Heart left ventricle (tissue), 16 donors: ENCODE data around the gene SMCO2. TPM values are rescaled to one million over a fixed set of nuclear protein-coding genes. Genes with fewer than 3 reads are reported as not detected.

Experiments
- ATAC-seq, 4 donors: fragments of 200-7000 bp; cut with Tn5 transposase; one replicate each; pipeline ENCODE4 v1.9.1; 2020 to 2022; ENCODE audit warnings: moderate library complexity in 4 of 4, mild to moderate bottlenecking in 3 of 4, moderate number of reproducible peaks in 1 of 4
- DNase-seq, 5 donors: peaks; one replicate each; pipeline ENCODE4 v3.0.0-alpha.2; 2020
- H3K27ac ChIP-seq, 12 donors: fragments of 200-600 bp; sonication (generic) in 4 of 12; one replicate each; pipeline versions ENCODE4 v1.5.0 to v1.8.0; 2016 to 2022; ENCODE audit warnings: mild to moderate bottlenecking in 2 of 12
- H3K27me3 ChIP-seq, 9 donors: fragments of 200-600 bp; sonication (generic) in 2 of 9; one replicate each; pipeline versions ENCODE4 v1.5.1 to v1.8.0; 2016 to 2022; ENCODE audit warnings: mild to moderate bottlenecking in 3 of 9
- H3K36me3 ChIP-seq, 9 donors: fragments of 200-600 bp; sonication (generic) in 2 of 9; one replicate each; pipeline versions ENCODE4 v1.5.0 to v1.8.0; 2018 to 2022; ENCODE audit warnings: mild to moderate bottlenecking in 2 of 9
- H3K4me1 ChIP-seq, 12 donors: fragments of 200-600 bp; sonication (generic) in 4 of 12; one replicate each; pipeline versions ENCODE4 v1.5.0 to v1.8.0; 2016 to 2022; ENCODE audit warnings: mild to moderate bottlenecking in 3 of 12
- H3K4me3 ChIP-seq, 12 donors: fragments of 200-600 bp; sonication (generic) in 4 of 12; one replicate each; pipeline versions ENCODE4 v1.5.0 to v1.8.0; 2017 to 2022; ENCODE audit warnings: mild to moderate bottlenecking in 9 of 12, moderate library complexity in 4 of 12
- H3K9me3 ChIP-seq, 12 donors: fragments of 200-600 bp; sonication (generic) in 4 of 12; one replicate each; pipeline versions ENCODE4 v1.5.0 to v1.8.0; 2016 to 2022; ENCODE audit warnings: mild to moderate bottlenecking in 1 of 12
- POLR2A ChIP-seq, 2 donors: fragments of 450-650 bp; IDR thresholded peaks; one replicate each; pipeline ENCODE4 v1.6.1; 2017; ENCODE audit warnings: antibody characterized with exemption in 2 of 2, mild to moderate bottlenecking in 2 of 2, moderate library complexity in 2 of 2
- WGBS, 4 donors: extraction: QIAGEN DNeasy Blood & Tissue Kit in 2 of 4; methylation state at CpG; one replicate each; pipeline versions ENCODE4 v1.1.5 to v1.1.7; 2013 to 2018; 5-methylcytosine and 5-hydroxymethylcytosine counted together
- intact Hi-C, 10 donors: fragments of 100-400 bp; cut with DNase I; formaldehyde crosslinking; loops; one replicate each; pipeline versions ENCODE4 v1.11.1 to v1.14.2; 2022
- long read RNA-seq, 3 donors: library from polyadenylated mRNA; unstranded; transcript quantifications; one replicate each; pipeline ENCODE4 v2.0.0, GENCODE V29; 2020 to 2021
- polyA plus RNA-seq, 2 donors: library from polyadenylated mRNA; stranded (reverse); fragments of 200-250 nt; gene quantifications; one replicate each; pipeline ENCODE4 v1.2.3, GENCODE V29; 2013
- total RNA-seq, 9 donors: library from RNA; depleted of rRNA in 2 of 9; stranded (reverse); fragments of >200 nt in 2 of 9; fragmentation: NEBNext Ultra II Directional in 3 of 9; extraction: Animal tissue kit (Norgen Biotek cat#: 25700) in 3 of 9; gene quantifications; one replicate each; pipeline versions ENCODE4 v1.1.0 to v1.2.4, GENCODE V29; 2016 to 2023
- TF ChIP-seq, protein P1 (sequence below), 12 donors: fragments of 200-600 bp; sonication (generic) in 4 of 12; IDR thresholded peaks; one replicate each; pipeline versions ENCODE4 v1.5.0 to v1.8.0; 2018 to 2022; ENCODE audit warnings: antibody characterized with exemption in 12 of 12, mild to moderate bottlenecking in 5 of 12
- donor health status: ischemic (EF 13 %, LVEDD 7.1; RV severe dilation, severe dysfunction).
- donor health status: healthy with polysubstance abuse.
- donor health status: DM: no; HTN: yes; CAD: no.
- donor health status: DM: no; HTN: no; CAD: no.
- donor health status: ischemic (EF 25% LVEDD 6.9; RV normal size, moderate dysfunction).
- donor health status: ischemic (EF 25% LVEDD 5.7; RV mildly dilated, moderate dysfunction).
- donor health status: healthy.
- donor health status: DM: yes; HTN: yes; CAD: no.
- donor health status: ischemic (EF 35%, LVEDD 5.7; RV mildly dilated, moderate dysfunction).
- donor health status: nonischemic (EF 11% LVEDD 7.7; RV severe dilation, severe dysfunction).
- donor health status: DM: yes; HTN: yes; CAD: no.
- donor health status: PGD.
- donor health status: ischemic (EF 29% LVEDD 5.4; RV normal size, mild dysfunction).
- donor health status: nonischemic (EF 23%, LVEDD 6.1; RV moderate dilation, normal function).

The SMCO2 gene
- 1 to 10 TPM in 1 of 9 donors, under 1 TPM in 2, not detected in 6; 0.54 to 1.2 (median 0.58) TPM for total RNA-seq
- polyA plus RNA-seq = not detected
- long read RNA-seq, donor 1 = 0 reads
- long read RNA-seq, donor 2 = 0 reads
- long read RNA-seq, donor 3 = 0 reads

DNA sequence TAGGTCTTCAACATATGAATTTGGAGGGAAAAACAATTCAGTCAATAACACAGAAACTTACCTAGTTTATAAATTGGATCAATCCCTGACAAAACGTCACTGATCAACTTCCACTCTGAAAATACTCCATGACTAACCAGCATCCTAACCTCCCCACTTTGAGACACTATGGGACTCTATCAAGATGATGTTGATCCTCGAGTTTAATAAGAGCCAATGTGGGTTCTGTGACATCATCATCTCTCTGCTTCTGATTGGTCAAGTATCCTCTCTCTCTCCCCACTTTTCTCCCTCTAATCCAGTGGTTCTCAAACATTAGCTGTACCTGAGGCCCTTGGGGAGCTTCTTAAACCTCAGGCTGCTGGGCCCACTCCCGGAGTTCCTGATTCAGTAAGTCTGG is at the start of gene SMCO2:
Gene SMCO2, plus strand, starts transcription at position 301 of the 400 bp plus-strand sequence. CDS start 23,896 bp downstream, outside the sequence.
- intact Hi-C loops = no loop called here
- Histone ChIP-seq H3K36me3 (no peaks in the 10 kb centered on the region), H3K4me1 (peaks cover 0 to 16% (median 2%) of the 10 kb centered on the region in 12 donors), H3K9me3 (peaks cover 0 to 14% (median 6%) of the 10 kb centered on the region in 12 donors), H3K27ac (no peak within 1 kb of the TSS), H3K27me3 (no peaks in the 10 kb centered on the region), H3K4me3 (no peak within 1 kb of the TSS)
- ATAC-seq (no peak), DNase-seq (no peak)
- WGBS, 4 donors = 94 to 96% (median 95%) methylated on average over 3 of the region's 3 CpGs
- TF ChIP-seq, protein P1, sequence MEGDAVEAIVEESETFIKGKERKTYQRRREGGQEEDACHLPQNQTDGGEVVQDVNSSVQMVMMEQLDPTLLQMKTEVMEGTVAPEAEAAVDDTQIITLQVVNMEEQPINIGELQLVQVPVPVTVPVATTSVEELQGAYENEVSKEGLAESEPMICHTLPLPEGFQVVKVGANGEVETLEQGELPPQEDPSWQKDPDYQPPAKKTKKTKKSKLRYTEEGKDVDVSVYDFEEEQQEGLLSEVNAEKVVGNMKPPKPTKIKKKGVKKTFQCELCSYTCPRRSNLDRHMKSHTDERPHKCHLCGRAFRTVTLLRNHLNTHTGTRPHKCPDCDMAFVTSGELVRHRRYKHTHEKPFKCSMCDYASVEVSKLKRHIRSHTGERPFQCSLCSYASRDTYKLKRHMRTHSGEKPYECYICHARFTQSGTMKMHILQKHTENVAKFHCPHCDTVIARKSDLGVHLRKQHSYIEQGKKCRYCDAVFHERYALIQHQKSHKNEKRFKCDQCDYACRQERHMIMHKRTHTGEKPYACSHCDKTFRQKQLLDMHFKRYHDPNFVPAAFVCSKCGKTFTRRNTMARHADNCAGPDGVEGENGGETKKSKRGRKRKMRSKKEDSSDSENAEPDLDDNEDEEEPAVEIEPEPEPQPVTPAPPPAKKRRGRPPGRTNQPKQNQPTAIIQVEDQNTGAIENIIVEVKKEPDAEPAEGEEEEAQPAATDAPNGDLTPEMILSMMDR (IDR thresholded peaks at IDR 0.05) = no peak
- no peak for TF ChIP-seq POLR2A (IDR thresholded peaks at IDR 0.05)

DNA sequence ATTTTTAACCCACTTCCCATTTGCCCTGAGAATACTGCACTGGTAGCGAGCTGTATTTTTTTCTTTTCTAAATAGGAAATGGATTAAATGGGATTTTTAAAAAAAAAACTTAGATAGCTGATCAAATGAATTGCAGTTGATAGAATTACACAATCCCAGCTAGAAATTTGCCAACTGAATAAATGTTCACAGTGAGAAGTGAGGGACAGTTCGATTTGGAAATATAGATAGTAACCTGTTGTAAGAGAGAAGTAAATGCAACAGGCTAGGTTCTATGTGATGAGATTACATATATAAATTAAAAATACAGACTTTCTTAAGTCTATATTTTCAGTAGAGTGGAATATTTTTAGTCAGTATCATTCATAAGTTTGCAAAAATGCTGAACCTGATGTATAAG is 48.1 kb upstream of the SMCO2 start:
- no peak overlapping the region for H3K27ac ChIP-seq
- H3K36me3 ChIP-seq = no peaks in the 10 kb centered on the region
- H3K4me3 ChIP-seq = no peak overlapping the region
- TF ChIP-seq, protein P1 (IDR thresholded peaks at IDR 0.05) = no peak
- no peak for TF ChIP-seq POLR2A (IDR thresholded peaks at IDR 0.05)
- intact Hi-C loops = no loop called here
- DNase-seq (no peak), ATAC-seq (no peak)
- 81 to 92% (median 91%) methylated on average over 2 of the region's 2 CpGs for WGBS, 4 donors
- H3K4me1 ChIP-seq = no peaks in the 10 kb centered on the region
- H3K9me3 ChIP-seq = no peaks in the 10 kb centered on the region
- H3K27me3 ChIP-seq = no peaks in the 10 kb centered on the region

DNA sequence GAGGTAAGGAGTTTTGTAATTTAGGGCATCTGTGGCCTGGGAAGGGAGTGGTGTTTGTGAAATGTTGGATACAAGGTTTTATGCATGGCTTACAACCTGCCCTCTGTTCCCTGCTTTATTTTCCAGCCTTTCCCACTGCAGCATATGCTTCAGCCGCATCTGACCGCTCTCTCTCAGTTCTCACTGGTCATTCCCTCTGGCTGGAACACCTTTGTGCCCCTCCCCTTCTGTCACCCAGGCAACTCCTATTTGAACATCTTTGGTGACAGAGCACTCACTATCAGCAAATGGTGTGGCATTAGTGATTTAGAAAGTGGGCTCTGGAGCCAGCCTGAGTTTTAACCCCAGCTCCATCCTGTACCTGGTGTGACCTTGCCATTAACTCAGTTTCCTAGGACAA is 47.5 kb upstream of the SMCO2 start:
- intact Hi-C loops = no loop called here
- TF ChIP-seq, protein P1 (IDR thresholded peaks at IDR 0.05) = no peak
- no peak for TF ChIP-seq POLR2A (IDR thresholded peaks at IDR 0.05)
- no peaks in the 10 kb centered on the region for H3K27me3 ChIP-seq
- H3K36me3 ChIP-seq = no peaks in the 10 kb centered on the region
- no peak for ATAC-seq
- no peak overlapping the region for H3K27ac ChIP-seq
- WGBS, 4 donors = 93 to 98% (median 95%) methylated on average over 2 of the region's 2 CpGs
- no peak overlapping the region for H3K4me3 ChIP-seq
- no peaks in the 10 kb centered on the region for H3K4me1 ChIP-seq
- no peak for DNase-seq
- H3K9me3 ChIP-seq = peaks cover 0 to 2% (median 0%) of the 10 kb centered on the region in 12 donors

DNA sequence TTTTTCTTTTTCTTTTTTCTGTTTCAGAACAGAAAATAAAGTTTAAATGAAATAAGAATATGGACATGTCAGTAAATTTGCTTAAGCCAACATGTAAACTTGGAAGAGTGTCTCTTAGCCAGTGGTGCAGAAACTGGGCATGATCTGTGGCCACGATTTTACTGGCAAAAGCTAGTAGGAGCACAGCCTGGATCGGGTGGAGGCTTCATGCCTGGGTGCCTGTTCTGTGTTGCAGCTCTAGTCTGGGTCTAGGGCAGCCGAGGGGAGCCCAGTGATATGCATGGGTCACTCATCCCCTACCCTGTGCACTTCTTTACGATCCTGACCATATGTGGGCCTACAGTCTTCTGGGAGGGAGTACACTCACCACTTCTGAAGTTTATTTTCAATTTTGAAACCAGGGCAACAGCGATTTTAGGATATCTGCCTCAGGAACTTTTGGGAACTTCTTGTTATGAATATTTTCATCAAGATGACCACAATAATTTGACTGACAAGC is 45.6 kb upstream of the SMCO2 start:
- Histone ChIP-seq H3K9me3 (peaks cover 0 to 6% (median 0%) of the 10 kb centered on the region in 12 donors), H3K36me3 (no peaks in the 10 kb centered on the region), H3K27ac (no peak overlapping the region), H3K4me3 (no peak overlapping the region), H3K4me1 (no peaks in the 10 kb centered on the region), H3K27me3 (no peaks in the 10 kb centered on the region)
- ATAC-seq = no peak
- DNase-seq = no peak
- intact Hi-C loops = no loop called here
- TF ChIP-seq, protein P1 (IDR thresholded peaks at IDR 0.05) = no peak
- no peak for TF ChIP-seq POLR2A (IDR thresholded peaks at IDR 0.05)
- WGBS, 4 donors = 91 to 94% (median 93%) methylated on average over 5 of the region's 5 CpGs
